IPS-18a (cell line): ENCODE measurements around the gene CEBPG.

ENCODE experiments used
- H3K27ac ChIP-seq: one replicate; pipeline ENCODE4 v1.5.1; 2013; ENCODE audit warnings: low read length
- H3K27me3 ChIP-seq: one replicate; pipeline ENCODE4 v1.6.1; 2013; ENCODE audit warnings: mild to moderate bottlenecking, low read length; ENCODE audit not compliant: control insufficient read depth, insufficient read depth
- H3K36me3 ChIP-seq: one replicate; pipeline ENCODE4 v1.6.1; 2013; ENCODE audit warnings: low read depth, low read length; ENCODE audit not compliant: control insufficient read depth
- H3K4me1 ChIP-seq: one replicate; pipeline ENCODE4 v1.6.1; 2013; ENCODE audit warnings: low read depth, low read length; ENCODE audit not compliant: control insufficient read depth
- H3K4me3 ChIP-seq: one replicate; pipeline ENCODE4 v1.5.1; 2013; ENCODE audit warnings: low read length
- H3K9ac ChIP-seq: one replicate; pipeline ENCODE4 v1.6.1; 2013; ENCODE audit warnings: mild to moderate bottlenecking, low read length, moderate library complexity
- H3K9me3 ChIP-seq: one replicate; pipeline ENCODE4 v1.6.1; 2013; ENCODE audit warnings: low read depth, low read length; ENCODE audit not compliant: control insufficient read depth

Gene CEBPG

DNA sequence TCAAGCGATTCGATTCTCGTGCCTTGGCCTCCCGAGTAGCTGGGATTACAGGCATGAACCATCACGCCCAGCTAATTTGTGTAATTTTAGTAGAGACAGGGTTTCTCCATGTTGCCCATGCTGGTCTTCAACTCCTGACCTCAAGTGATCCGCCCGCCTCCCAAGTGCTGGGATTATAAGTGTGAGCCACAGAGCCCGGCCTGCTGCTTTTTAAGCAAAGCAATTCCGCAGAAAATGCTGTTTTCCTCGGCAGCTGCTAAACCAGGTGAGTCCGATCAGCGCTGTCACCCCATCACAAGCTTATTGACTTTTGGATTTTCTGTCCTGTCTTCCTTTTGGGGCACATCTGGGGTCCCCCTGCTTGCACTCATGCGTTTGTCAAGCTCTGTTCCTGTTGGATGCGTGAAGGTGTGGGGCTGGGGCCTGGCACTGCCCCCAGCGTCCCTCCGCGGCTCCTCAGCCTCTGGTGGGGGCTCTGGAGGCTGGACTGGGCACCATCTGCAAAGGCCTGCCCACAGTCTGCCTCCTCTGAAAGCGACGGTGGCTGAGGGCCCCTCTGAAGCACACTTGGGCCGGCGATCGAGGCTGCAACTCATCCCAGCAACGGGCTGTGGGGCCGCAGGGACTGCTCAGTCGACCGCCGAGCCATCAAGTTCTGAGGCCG, 25.7 kb downstream of the CEBPG start:
- Histone ChIP-seq H3K9me3 (no peaks in the 10 kb centered on the region), H3K36me3 (no peaks in the 10 kb centered on the region), H3K9ac (no peak overlapping the region), H3K27ac (no peak overlapping the region), H3K4me3 (no peak overlapping the region), H3K4me1 (no peaks in the 10 kb centered on the region), H3K27me3 (no peaks in the 10 kb centered on the region)

GRCh38 chr19:33399745-33400681, 26.5 kb downstream of the CEBPG start:
- Histone ChIP-seq H3K36me3 (no peaks in the 10 kb centered on the region), H3K9ac (no peak overlapping the region), H3K4me3 (no peak overlapping the region), H3K9me3 (no peaks in the 10 kb centered on the region), H3K27ac (no peak overlapping the region), H3K27me3 (no peaks in the 10 kb centered on the region), H3K4me1 (no peaks in the 10 kb centered on the region)

GRCh38 chr19:33400856-33401682, 27.6 kb downstream of the CEBPG start:
- H3K27me3 ChIP-seq: no peaks in the 10 kb centered on the region
- no peak overlapping the region for H3K4me3 ChIP-seq

DNA sequence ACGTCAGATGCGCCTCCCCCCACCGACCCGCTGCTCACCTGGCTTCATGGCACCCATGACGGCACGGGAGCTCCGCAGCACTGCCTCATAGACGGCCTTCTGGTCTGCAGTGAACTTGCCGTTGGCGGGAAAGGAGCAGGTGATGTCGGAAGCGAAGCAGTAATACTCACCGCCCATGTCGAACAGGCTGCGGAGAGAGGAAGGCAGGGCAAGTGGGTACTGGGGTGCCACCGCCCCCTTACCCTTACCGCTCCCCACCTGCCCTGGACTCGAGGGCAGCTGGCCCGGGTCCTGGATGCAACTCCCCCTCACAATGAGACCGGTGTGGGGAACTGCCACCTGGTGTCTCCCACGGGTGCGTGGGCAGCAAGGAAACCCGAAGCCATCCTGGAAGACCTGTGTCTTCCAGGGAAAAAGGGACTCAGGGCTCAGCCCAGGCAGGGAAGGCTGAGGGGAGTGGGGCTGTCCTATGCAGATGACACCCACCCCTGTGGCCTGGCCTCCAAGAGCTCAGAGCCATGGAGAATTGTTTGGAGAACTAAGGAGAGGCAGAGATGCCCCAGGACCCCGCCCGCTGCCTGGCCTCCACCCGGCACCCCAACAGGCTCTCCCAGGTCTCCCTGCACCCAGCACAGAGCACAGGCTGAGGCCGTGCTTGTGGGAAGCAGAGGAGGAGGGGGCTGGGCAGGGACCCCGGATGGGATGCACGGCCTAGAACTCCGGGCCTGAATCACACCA, 28.3 kb downstream of the CEBPG start:
- H3K27ac ChIP-seq: no peak overlapping the region
- no peaks in the 10 kb centered on the region for H3K4me1 ChIP-seq
- no peaks in the 10 kb centered on the region for H3K27me3 ChIP-seq
- no peaks in the 10 kb centered on the region for H3K36me3 ChIP-seq
- H3K9me3 ChIP-seq: no peaks in the 10 kb centered on the region
- H3K9ac ChIP-seq: no peak overlapping the region
- no peak overlapping the region for H3K4me3 ChIP-seq

More at GRCh38 chr19:33400856-33401682, 27.6 kb downstream of the CEBPG start:
- Histone ChIP-seq H3K27ac (no peak overlapping the region), H3K36me3 (no peaks in the 10 kb centered on the region), H3K9ac (no peak overlapping the region), H3K9me3 (no peaks in the 10 kb centered on the region), H3K4me1 (no peaks in the 10 kb centered on the region)

GRCh38 chr19:33402421-33403220, 29.1 kb downstream of the CEBPG start:
- no peaks in the 10 kb centered on the region for H3K36me3 ChIP-seq
- H3K4me3 ChIP-seq: no peak overlapping the region
- H3K9ac ChIP-seq: no peak overlapping the region
- H3K27me3 ChIP-seq: no peaks in the 10 kb centered on the region
- H3K27ac ChIP-seq: no peak overlapping the region
- H3K4me1 ChIP-seq: no peaks in the 10 kb centered on the region
- no peaks in the 10 kb centered on the region for H3K9me3 ChIP-seq

DNA sequence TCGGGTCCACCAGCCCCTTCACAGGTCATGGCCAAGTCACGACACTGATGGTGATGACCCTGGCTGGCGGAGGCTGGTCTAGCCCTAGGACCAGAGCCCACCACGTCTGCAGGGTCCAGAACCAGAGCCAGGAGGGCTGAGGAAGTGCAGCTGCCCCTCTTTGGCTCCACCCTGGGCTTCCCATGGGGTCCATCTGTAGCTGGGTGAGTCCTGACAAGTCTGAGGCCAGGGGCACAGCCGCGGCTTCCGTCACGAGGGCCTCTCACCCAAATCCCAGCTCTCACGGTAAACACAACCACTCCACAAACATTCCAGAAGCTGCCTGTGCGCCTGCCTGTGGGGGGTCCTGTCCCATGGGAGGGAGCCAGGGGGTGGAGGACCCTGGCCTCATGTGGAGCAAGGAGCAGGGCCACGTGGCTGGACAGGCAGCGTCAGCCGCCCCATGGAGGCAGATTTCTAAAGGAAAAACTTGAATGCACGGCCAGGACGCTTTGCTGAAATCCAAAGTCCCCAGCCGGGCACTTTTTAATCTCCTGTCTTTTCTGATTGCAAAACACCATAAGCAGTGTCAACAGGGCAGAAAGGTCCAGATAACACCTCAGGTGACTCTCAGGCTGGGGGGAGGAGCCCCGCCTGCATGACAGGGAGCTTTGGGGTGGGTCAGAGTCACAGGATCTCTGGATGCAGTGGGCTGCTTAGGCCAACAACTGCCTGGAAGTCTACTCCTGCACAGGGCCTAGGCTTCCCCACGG, 29.9 kb downstream of the CEBPG start:
- Histone ChIP-seq H3K9ac (no peak overlapping the region), H3K9me3 (no peaks in the 10 kb centered on the region), H3K4me1 (no peaks in the 10 kb centered on the region), H3K36me3 (no peaks in the 10 kb centered on the region), H3K27ac (no peak overlapping the region), H3K27me3 (no peaks in the 10 kb centered on the region), H3K4me3 (no peak overlapping the region)

GRCh38 chr19:33403973-33404304, 30.4 kb downstream of the CEBPG start:
- no peak overlapping the region for H3K4me3 ChIP-seq
- H3K4me1 ChIP-seq: no peaks in the 10 kb centered on the region
- H3K9ac ChIP-seq: no peak overlapping the region
- H3K27me3 ChIP-seq: no peaks in the 10 kb centered on the region
- no peaks in the 10 kb centered on the region for H3K9me3 ChIP-seq
- no peak overlapping the region for H3K27ac ChIP-seq
- H3K36me3 ChIP-seq: no peaks in the 10 kb centered on the region

DNA sequence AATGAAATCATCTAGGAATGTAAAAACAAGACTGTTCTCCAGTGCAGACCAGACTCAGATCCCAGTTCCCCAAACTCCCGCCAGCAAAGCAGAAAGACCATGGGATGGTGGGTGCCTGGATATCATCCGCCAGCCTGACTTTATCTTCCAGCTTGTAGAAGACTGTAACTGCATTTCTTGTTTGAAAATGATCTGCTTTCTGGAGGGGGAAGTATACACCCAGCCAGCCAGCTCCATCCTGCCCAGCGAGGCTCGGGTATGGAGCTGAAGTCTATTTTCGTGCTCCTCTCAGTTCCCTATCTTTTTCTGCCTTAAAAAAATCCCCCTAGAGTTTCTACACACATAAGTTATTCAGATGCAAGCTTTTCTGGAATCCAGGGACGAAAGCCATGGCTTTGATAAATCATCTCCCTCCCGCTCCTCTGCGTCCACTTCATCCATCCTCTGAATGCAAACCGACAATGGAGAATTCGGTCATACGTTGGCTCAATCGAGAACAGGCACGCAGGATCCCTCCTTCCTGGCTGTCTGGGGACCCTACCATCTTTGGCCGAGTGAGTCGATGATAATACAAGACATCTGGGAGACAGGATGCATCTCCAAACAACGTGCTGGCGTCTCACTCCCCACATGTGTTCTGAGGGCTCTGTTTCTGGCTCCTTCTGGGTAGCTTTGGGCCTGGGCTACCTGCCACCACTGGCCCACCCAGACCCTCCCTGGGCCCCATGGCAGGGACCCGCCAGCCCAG, 31.2 kb downstream of the CEBPG start:
- no peaks in the 10 kb centered on the region for H3K4me1 ChIP-seq
- H3K27ac ChIP-seq: no peak overlapping the region
- H3K27me3 ChIP-seq: no peaks in the 10 kb centered on the region
- H3K36me3 ChIP-seq: peaks cover under 1% of the 10 kb centered on the region
- no peak overlapping the region for H3K4me3 ChIP-seq
- no peak overlapping the region for H3K9ac ChIP-seq
- H3K9me3 ChIP-seq: no peaks in the 10 kb centered on the region

GRCh38 chr19:33405254-33405552, 31.7 kb downstream of the CEBPG start:
- H3K27me3 ChIP-seq: no peaks in the 10 kb centered on the region
- H3K9me3 ChIP-seq: no peaks in the 10 kb centered on the region
- H3K36me3 ChIP-seq: peaks cover 5% of the 10 kb centered on the region
- H3K27ac ChIP-seq: no peak overlapping the region
- H3K4me3 ChIP-seq: no peak overlapping the region
- H3K4me1 ChIP-seq: no peaks in the 10 kb centered on the region
- no peak overlapping the region for H3K9ac ChIP-seq
